ENCODE results near the gene FCHSD2.

- TF ChIP-seq CTCF (IDR thresholded peaks at IDR 0.05) (no peak), POLR2A (IDR thresholded peaks at IDR 0.05) (no peak)
Observed at GRCh38 chr11:73099512-73100266, 42.4 kb downstream of the FCHSD2 start.

Measured in lower leg skin (tissue), 3 donors.